Measurements from ENCODE around the gene PCCA.
"Not testable (repeated sequence)": the region's sequence is repeated elsewhere in the genome, so short reads cannot be mapped to it uniquely, and the experiment has no call there.

The PCCA gene

GRCh38 chr13:100097821-100098220, 8.9 kb downstream of the PCCA start:
- DNase-seq (ENCODE audit: low spot score): no peak
- no peak for TF ChIP-seq CTCF (IDR thresholded peaks at IDR 0.05; ENCODE audit: extremely low read depth, insufficient read depth, missing control alignments)
- in situ Hi-C loops (cut with MboI; ENCODE audit: low pct_unique_long_range_greater_than_20kb, low sequenced_read_pairs, unreplicated experiment): no loop called here

- in situ Hi-C loops (cut with MboI; ENCODE audit: low pct_unique_long_range_greater_than_20kb, low sequenced_read_pairs, unreplicated experiment): no loop called here
- no peak for DNase-seq (ENCODE audit: low spot score)
- no peak for TF ChIP-seq CTCF (IDR thresholded peaks at IDR 0.05; ENCODE audit: extremely low read depth, insufficient read depth, missing control alignments)
Measured at GRCh38 chr13:100098445-100099116, 9.7 kb downstream of the PCCA start.

GRCh38 chr13:100099117-100099445, 10.2 kb downstream of the PCCA start:
- DNase-seq (ENCODE audit: low spot score); in situ Hi-C loops (cut with MboI; ENCODE audit: low pct_unique_long_range_greater_than_20kb, low sequenced_read_pairs, unreplicated experiment): not testable (repeated sequence)

DNA sequence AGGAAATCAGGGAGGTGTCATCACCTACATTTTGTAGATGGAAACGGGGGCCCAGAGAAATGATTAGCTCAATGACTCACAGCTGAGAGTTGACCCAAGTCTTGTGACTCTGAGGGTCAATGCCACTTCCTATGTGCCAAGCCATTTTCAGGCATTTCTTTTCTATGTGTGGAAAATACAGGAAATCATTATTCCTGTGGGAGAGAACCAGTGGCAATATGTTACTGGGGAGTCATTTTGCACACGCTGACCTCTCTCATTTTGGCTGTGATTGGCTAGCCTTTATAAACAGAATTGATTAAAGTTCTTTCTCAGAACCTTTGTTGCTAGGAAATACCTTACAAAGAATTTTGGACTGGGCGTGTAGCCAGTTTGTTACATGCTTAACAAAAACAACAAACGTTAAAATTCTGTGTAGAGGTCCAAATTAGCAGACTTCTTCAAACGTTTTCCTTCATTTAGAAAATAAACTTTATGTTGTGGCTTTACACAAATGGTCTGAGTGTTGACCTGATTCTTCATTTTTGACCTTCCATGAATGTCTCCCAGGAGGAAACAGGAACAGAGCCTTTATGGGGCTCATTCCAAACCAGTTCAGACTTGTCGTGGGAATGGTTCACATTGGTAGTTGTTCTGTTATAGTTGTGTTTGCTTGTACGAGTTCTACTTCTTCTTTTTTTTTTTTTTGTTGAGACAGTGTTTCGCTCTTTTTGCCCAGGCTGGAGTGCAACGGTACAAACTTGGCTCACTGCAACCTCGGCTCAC, 11.4 kb downstream of the PCCA start:
- TF ChIP-seq CTCF (IDR thresholded peaks at IDR 0.05; ENCODE audit: extremely low read depth, insufficient read depth, missing control alignments): no peak
- in situ Hi-C loops (cut with MboI; ENCODE audit: low pct_unique_long_range_greater_than_20kb, low sequenced_read_pairs, unreplicated experiment): no loop called here
- no peak for DNase-seq (ENCODE audit: low spot score)

GRCh38 chr13:100102042-100102441, 13.1 kb downstream of the PCCA start:
- no peak for TF ChIP-seq CTCF (IDR thresholded peaks at IDR 0.05; ENCODE audit: extremely low read depth, insufficient read depth, missing control alignments)
- in situ Hi-C loops (cut with MboI; ENCODE audit: low pct_unique_long_range_greater_than_20kb, low sequenced_read_pairs, unreplicated experiment): no loop called here
- DNase-seq (ENCODE audit: low spot score): no peak

- in situ Hi-C loops (cut with MboI; ENCODE audit: low pct_unique_long_range_greater_than_20kb, low sequenced_read_pairs, unreplicated experiment): no loop called here
- DNase-seq (ENCODE audit: low spot score): no peak
- no peak for TF ChIP-seq CTCF (IDR thresholded peaks at IDR 0.05; ENCODE audit: extremely low read depth, insufficient read depth, missing control alignments)
Measured at GRCh38 chr13:100106005-100106404, 17.1 kb downstream of the PCCA start.

GRCh38 chr13:100106705-100107104, 17.8 kb downstream of the PCCA start:
- in situ Hi-C loops (cut with MboI; ENCODE audit: low pct_unique_long_range_greater_than_20kb, low sequenced_read_pairs, unreplicated experiment): no loop called here
- no peak for DNase-seq (ENCODE audit: low spot score)
- TF ChIP-seq CTCF (IDR thresholded peaks at IDR 0.05; ENCODE audit: extremely low read depth, insufficient read depth, missing control alignments): no peak
